ENCODE data around the gene CTNNA1. TPM values are rescaled to one million over a fixed set of nuclear protein-coding genes. Genes with fewer than 3 reads are reported as not detected.

CTNNA1 gene
- total RNA-seq, 1 experiment from 2014 or later: 392 TPM

GRCh38 chr5:138978581-138978980 is 225.4 kb downstream of the CTNNA1 start:
- intact Hi-C loops (cut with micrococcal nuclease; ENCODE audit: unreplicated experiment): no loop called here
- CTCF ChIA-PET: no interaction called here
- Histone ChIP-seq H3K36me3 (ENCODE audit: control insufficient read depth, insufficient read depth, low read length) (no peaks in the 10 kb centered on the region), H3K27me3 (replicated peaks; ENCODE audit: control insufficient read depth, insufficient read depth, low read length) (no peaks in the 10 kb centered on the region), H3K9me3 (no peaks in the 10 kb centered on the region; the same call in 1 of the 2 replicates), H3K4me1 (peaks cover 5% of the 10 kb centered on the region; the same call in 1 of the 2 replicates), H3K4me3 (ENCODE audit: low read depth, low read length) (no peak overlapping the region)
- no TSS peak for BruUV-seq (replicated peaks)
- Mint-ChIP-seq H3K9me3 (ENCODE audit: unreplicated experiment) (no peaks in the 10 kb centered on the region), H3K27me3 (ENCODE audit: insufficient read depth, unreplicated experiment) (no peaks in the 10 kb centered on the region), H3K27ac (ENCODE audit: unreplicated experiment) (no peak overlapping the region), H3K4me3 (ENCODE audit: unreplicated experiment) (no peak overlapping the region), H3K36me3 (ENCODE audit: insufficient read depth, unreplicated experiment) (no peaks in the 10 kb centered on the region), H3K4me1 (ENCODE audit: low read depth, unreplicated experiment) (no peaks in the 10 kb centered on the region)
- POLR2A ChIA-PET: no interaction called here
- no peak for DNase-seq
- TF ChIP-seq, protein P1, sequence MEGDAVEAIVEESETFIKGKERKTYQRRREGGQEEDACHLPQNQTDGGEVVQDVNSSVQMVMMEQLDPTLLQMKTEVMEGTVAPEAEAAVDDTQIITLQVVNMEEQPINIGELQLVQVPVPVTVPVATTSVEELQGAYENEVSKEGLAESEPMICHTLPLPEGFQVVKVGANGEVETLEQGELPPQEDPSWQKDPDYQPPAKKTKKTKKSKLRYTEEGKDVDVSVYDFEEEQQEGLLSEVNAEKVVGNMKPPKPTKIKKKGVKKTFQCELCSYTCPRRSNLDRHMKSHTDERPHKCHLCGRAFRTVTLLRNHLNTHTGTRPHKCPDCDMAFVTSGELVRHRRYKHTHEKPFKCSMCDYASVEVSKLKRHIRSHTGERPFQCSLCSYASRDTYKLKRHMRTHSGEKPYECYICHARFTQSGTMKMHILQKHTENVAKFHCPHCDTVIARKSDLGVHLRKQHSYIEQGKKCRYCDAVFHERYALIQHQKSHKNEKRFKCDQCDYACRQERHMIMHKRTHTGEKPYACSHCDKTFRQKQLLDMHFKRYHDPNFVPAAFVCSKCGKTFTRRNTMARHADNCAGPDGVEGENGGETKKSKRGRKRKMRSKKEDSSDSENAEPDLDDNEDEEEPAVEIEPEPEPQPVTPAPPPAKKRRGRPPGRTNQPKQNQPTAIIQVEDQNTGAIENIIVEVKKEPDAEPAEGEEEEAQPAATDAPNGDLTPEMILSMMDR (IDR thresholded peaks at IDR 0.05; ENCODE audit: insufficient read depth in 1 of 2, low read depth in 1 of 2, low read length in 1 of 2, severe bottlenecking in 1 of 2, unreplicated experiment in 1 of 2): no peak

DNA sequence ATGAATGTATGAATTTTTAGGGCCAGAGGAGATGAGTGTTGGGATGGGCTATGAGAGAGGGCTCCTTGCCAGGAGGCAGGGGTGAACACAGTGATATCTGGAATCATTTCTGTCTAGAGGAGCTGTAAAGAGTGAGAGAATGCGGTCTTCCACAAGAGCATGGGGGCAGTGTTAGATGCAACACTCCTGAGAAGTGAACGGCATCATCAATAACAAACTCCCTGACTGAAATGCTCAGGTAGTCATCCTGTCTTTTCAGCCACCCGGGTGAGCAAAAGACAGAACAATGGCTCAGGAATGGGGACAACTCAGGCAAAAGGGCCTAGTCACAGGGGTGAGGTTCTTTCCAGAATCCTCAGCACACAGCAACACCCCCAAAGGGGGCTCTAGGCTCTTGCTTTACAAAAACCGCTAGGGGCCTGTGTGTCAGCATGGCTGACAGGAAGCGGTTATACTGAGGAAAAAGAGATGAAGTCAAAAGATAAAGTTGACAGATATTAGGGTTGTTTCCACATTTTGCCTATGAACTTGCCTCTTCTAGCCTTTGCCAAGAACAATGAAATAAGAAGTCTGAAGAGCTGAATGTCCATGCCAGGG is 226.6 kb downstream of the CTNNA1 start:
- intact Hi-C loops (cut with micrococcal nuclease; ENCODE audit: unreplicated experiment): no loop called here
- ChIA-PET CTCF (no interaction called here), POLR2A (no interaction called here)
- Mint-ChIP-seq H3K4me3 (ENCODE audit: unreplicated experiment) (no peak overlapping the region), H3K4me1 (ENCODE audit: low read depth, unreplicated experiment) (no peaks in the 10 kb centered on the region), H3K27ac (ENCODE audit: unreplicated experiment) (no peak overlapping the region), H3K36me3 (ENCODE audit: insufficient read depth, unreplicated experiment) (no peaks in the 10 kb centered on the region), H3K27me3 (ENCODE audit: insufficient read depth, unreplicated experiment) (no peaks in the 10 kb centered on the region), H3K9me3 (ENCODE audit: unreplicated experiment) (no peaks in the 10 kb centered on the region)
- Histone ChIP-seq H3K9me3 (no peaks in the 10 kb centered on the region; the same call in 1 of the 2 replicates), H3K27me3 (replicated peaks; ENCODE audit: control insufficient read depth, insufficient read depth, low read length) (no peaks in the 10 kb centered on the region), H3K4me1 (peaks cover 5% of the 10 kb centered on the region; the same call in 1 of the 2 replicates), H3K4me3 (ENCODE audit: low read depth, low read length) (no peak overlapping the region), H3K36me3 (ENCODE audit: control insufficient read depth, insufficient read depth, low read length) (no peaks in the 10 kb centered on the region)
- DNase-seq: no peak
- no TSS peak for BruUV-seq (replicated peaks)
- TF ChIP-seq, protein P1 (IDR thresholded peaks at IDR 0.05; ENCODE audit: insufficient read depth in 1 of 2, low read depth in 1 of 2, low read length in 1 of 2, severe bottlenecking in 1 of 2, unreplicated experiment in 1 of 2): no peak

GRCh38 chr5:138980441-138980840 is 227.2 kb downstream of the CTNNA1 start:
- TF ChIP-seq, protein P1 (IDR thresholded peaks at IDR 0.05; ENCODE audit: insufficient read depth in 1 of 2, low read depth in 1 of 2, low read length in 1 of 2, severe bottlenecking in 1 of 2, unreplicated experiment in 1 of 2): no peak
- no peaks in the 10 kb centered on the region for H3K36me3 Mint-ChIP-seq (ENCODE audit: insufficient read depth, unreplicated experiment)
- ChIA-PET CTCF (no interaction called here), POLR2A (no interaction called here)
- H3K4me3 Mint-ChIP-seq (ENCODE audit: unreplicated experiment): no peak overlapping the region
- H3K27me3 Mint-ChIP-seq (ENCODE audit: insufficient read depth, unreplicated experiment): no peaks in the 10 kb centered on the region
- BruUV-seq (replicated peaks): no TSS peak
- Histone ChIP-seq H3K36me3 (ENCODE audit: control insufficient read depth, insufficient read depth, low read length) (no peaks in the 10 kb centered on the region), H3K4me3 (ENCODE audit: low read depth, low read length) (no peak overlapping the region), H3K27me3 (replicated peaks; ENCODE audit: control insufficient read depth, insufficient read depth, low read length) (no peaks in the 10 kb centered on the region), H3K4me1 (peaks cover 5% of the 10 kb centered on the region), H3K9me3 (no peaks in the 10 kb centered on the region; the same call in 1 of the 2 replicates)
- H3K9me3 Mint-ChIP-seq (ENCODE audit: unreplicated experiment): no peaks in the 10 kb centered on the region
- H3K4me1 Mint-ChIP-seq (ENCODE audit: low read depth, unreplicated experiment): no peaks in the 10 kb centered on the region
- intact Hi-C loops (cut with micrococcal nuclease; ENCODE audit: unreplicated experiment): no loop called here
- DNase-seq: no peak
- H3K27ac Mint-ChIP-seq (ENCODE audit: unreplicated experiment): no peak overlapping the region
